Measurements from ENCODE around the gene IKZF2.

DNA sequence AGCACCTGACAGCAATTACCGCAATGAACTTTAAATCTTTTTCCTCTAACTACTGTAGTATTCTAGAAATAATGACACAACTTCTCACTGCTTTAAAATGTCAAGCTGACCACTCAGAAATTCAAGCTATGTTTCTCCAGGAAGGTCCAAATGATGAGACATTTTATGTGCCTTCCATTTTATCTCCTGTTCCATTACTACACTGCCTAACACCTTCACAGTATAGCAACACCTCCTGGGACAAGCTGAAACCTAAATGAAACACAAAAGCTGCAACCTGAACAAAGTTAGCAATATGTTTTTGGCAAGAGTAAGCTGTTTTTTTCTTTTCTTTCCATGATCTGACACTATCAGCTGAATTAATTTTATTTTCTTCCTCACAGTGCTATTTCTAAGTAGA lies 81.9 kb downstream of the IKZF2 start:
- TF ChIP-seq CTCF (IDR thresholded peaks at IDR 0.05) = no peak
- TF ChIP-seq EZH2 (IDR thresholded peaks at IDR 0.05) = no peak

Measured in neural progenitor cell (in vitro differentiated cells).